ENCODE data around the gene CD8A.

CD8A gene

GRCh38 chr2:86783615-86784339 lies 6.9 kb downstream of the CD8A start:
- intact Hi-C loops (cut with DNase I) = no loop called here
- no peak for DNase-seq

DNA sequence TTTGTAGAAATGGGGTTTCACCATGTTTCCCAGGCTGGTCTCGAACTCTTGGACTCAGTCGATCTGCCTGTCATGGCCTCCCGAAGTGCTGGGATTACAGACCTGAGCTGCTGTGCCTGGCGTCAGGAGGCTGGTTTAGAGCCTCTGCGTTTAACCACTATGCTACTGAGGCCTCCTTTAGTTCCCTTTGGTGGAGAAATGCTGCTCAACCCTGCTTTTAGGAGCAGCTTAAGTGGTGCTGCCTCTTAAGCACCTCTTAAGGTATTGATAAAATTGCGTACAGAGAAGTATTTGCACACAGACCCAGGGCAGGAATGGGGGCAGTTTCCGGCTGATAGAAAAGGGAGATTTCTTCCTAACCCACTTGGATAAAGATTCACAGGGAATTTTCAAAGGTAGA lies 8.0 kb downstream of the CD8A start:
- intact Hi-C loops (cut with DNase I) = no loop called here
- DNase-seq = no peak

- intact Hi-C loops (cut with DNase I) = no loop called here
- no peak for DNase-seq
Measured at GRCh38 chr2:86781363-86781762, 9.3 kb downstream of the CD8A start.

DNA sequence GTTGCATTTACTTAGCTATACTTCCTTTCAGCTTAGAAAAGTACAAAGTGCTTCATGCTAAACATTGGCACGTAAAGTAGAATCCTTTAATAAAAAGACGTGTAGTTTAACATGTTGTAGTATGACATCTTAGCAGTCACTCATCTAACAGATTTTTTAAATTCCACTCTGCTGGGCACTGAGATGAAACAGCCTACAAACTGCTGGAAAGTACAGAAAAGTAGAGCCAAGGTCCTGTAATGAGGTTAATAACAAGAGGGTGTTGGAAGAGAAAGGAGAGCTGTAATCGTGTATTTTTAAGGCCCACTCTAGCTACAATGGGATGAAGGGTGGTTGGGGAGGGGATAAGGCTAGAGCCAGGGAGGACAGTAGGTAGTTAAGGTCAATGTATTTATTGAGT lies 10.7 kb downstream of the CD8A start:
- DNase-seq = no peak
- intact Hi-C loops (cut with DNase I) = no loop called here

- intact Hi-C loops (cut with DNase I) = no loop called here
- no peak for DNase-seq
Measured at GRCh38 chr2:86778957-86779356, 11.8 kb downstream of the CD8A start.

DNA sequence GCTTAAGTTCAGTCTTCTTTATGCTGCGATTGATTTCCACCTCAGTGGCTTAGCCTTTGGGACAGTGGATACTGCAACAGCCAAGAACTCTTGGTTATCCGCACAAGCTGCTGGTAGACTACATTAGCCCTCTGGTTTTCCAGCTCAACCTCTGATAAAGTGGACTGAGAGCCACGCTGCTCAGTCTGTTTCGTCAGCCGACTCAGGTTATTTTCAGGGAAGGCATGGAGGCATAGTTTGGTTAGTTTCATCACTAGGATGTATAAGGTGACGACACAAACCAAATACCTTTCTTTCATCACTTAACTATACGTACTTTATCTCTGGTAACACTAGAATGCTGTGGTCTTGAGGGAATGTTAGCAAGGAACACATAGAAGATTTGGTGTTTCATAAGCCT lies 14.2 kb downstream of the CD8A start:
- intact Hi-C loops (cut with DNase I) = no loop called here
- DNase-seq = no peak

- no peak for DNase-seq
- intact Hi-C loops (cut with DNase I) = no loop called here
Measured at GRCh38 chr2:86775338-86775737, 15.4 kb downstream of the CD8A start.

- intact Hi-C loops (cut with DNase I) = no loop called here
- DNase-seq = no peak
Measured at GRCh38 chr2:86774862-86775261, 15.9 kb downstream of the CD8A start.

DNA sequence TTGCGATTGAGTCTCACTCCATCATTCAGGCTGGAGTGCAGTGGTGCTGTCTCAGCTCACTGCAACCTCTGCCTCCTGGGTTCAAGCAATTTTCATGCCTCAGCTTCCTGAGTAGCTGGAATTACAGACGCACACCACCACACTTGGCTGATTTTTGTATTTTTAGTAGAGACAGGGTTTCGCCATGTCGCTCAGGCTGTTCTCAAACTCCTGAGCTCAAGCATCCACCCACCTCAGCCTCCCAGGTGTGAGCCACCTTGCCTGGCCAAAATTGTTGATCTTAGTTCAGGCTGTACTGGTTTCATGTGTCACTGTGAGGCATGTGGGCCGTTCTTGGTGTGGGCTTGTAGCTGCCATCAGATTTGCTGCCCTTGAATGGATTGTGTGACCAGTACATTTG lies 18.1 kb downstream of the CD8A start:
- intact Hi-C loops (cut with DNase I) = no loop called here
- peak in 7 of 42 donors; percentile 14 to 56 (median 35) for DNase-seq

- DNase-seq = no peak
- intact Hi-C loops (cut with DNase I) = no loop called here
Measured at GRCh38 chr2:86770816-86771301, 19.9 kb downstream of the CD8A start.

- intact Hi-C loops (cut with DNase I) = no loop called here
- DNase-seq = peak in 4 of 42 donors; percentile 15 to 51 (median 31)
Measured at GRCh38 chr2:86769838-86770237, 20.9 kb downstream of the CD8A start.

- no peak for DNase-seq
- intact Hi-C loops (cut with DNase I) = no loop called here
Measured at GRCh38 chr2:86768189-86768949, 22.3 kb downstream of the CD8A start.

GRCh38 chr2:86765310-86765695 lies 25.4 kb downstream of the CD8A start:
- peak in 29 of 42 donors; percentile 17 to 89 (median 55) for DNase-seq
- intact Hi-C loops (cut with DNase I) = no loop called here

DNA sequence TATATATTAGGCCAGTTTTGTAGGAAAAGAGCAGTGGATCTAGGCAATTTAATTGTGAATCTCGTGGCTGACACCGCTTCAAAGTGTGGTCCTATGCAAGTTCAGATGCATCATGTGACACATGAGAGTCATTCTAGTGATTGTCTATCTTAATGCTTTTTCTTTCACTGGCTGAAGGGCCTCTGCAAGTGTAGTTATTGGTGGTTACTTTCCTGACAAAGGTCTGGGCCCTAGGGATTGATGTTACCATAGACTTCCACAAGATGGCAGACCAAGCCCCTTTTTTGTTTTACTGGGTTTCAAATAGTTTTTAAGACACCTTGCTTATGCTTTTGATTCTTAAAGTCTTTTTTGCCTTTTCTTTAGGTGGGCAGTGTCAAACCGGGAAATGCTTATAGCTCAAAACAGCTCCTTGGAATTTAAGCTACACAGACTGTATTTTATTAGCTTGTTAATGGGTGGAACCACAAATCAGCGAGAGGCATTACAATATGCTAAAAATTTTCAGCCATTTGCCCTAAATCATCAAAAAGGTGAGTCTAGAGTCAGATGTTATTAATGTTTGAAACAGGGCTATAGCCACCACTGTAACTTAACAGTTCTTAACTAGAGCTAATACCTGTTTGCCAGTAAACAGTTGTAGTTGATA lies 25.9 kb downstream of the CD8A start:
- intact Hi-C loops (cut with DNase I) = no loop called here
- peak in 16 of 42 donors; percentile 28 to 69 (median 40) for DNase-seq

DNA sequence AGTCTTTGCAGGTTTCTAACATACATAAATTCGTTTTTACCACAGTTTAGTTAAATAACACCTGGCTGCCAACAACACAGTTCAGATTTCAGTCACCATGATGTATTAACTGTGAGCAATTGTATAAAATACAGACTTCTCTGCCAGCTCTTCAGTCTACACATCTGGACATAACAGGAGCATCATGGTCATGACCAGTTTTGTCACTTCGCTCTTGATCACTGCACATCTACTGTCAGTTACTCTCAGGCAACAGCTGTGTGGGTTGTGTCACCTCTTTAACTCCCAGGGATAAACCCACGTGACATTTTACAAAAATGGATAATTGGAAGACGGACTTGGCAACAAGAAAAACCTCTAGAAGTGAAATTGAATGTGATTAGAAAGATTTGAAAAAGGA lies 30.3 kb downstream of the CD8A start:
- intact Hi-C loops (cut with DNase I) = no loop called here
- no peak for DNase-seq

GRCh38 chr2:86758405-86758804 lies 32.3 kb downstream of the CD8A start:
- no peak for DNase-seq
- intact Hi-C loops (cut with DNase I) = no loop called here

- peak in 3 of 42 donors; percentile 16 to 51 (median 20) for DNase-seq
- intact Hi-C loops (cut with DNase I) = no loop called here
Measured at GRCh38 chr2:86753606-86754005, 37.1 kb downstream of the CD8A start.

GRCh38 chr2:86752934-86753333 lies 37.8 kb downstream of the CD8A start:
- intact Hi-C loops (cut with DNase I) = no loop called here
- DNase-seq = no peak

DNA sequence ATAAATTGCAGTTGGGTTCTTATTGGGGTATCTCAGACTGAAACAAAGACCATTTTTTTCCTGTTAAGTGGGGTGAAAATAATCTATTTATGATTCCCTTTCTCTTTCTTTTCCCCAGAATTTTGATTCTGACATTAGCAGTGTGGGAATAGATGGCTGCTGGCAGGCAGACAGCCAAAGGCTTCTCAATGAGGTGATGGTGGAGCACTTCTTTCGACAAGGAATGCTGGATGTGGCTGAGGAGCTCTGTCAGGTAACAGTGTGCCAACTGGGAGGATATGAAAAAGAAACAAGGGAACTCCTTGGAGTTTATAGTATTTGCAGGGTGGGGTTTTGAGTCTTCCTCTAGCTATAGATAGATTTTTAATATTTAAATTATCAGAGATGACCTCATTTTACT lies 38.9 kb downstream of the CD8A start:
- intact Hi-C loops (cut with DNase I) = no loop called here
- DNase-seq = no peak

DNA sequence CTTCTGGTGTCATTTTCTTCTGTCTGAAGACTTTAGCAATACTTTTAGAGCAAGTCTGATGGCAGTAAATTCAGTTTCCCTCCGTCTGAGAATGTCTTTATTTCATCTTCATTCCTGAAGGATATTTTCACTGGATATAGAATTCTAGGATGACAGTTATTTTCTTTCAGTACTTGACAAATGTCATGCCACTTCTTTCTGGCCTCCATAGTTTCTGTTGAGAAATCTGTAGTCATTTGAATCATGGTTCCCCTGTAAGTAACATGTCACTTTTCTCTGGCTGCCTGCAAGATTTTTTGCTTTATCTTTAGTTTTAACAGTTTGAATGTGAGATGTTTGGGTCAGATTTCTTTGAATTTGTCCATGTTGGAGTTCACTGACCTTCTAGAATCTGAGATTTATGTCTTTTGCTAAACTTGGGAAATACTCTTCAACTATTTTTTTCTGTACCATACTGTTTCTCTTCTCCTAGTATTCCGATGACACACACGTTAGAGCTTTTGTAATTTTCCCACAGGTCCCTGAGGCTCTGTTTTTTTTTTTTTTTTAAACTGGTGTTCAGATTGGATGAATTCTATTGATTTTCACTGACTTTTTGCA lies 40.4 kb downstream of the CD8A start:
- intact Hi-C loops (cut with DNase I) = no loop called here
- DNase-seq = no peak

Data from head of caudate nucleus (tissue), 42 donors.